ENCODE data around the gene SNRNP70. TPM values are rescaled to one million over a fixed set of nuclear protein-coding genes. Genes with fewer than 3 reads are reported as not detected.

The SNRNP70 gene
- total and polyA plus RNA-seq, 4 donors = 125 to 463 (median 293) TPM

DNA sequence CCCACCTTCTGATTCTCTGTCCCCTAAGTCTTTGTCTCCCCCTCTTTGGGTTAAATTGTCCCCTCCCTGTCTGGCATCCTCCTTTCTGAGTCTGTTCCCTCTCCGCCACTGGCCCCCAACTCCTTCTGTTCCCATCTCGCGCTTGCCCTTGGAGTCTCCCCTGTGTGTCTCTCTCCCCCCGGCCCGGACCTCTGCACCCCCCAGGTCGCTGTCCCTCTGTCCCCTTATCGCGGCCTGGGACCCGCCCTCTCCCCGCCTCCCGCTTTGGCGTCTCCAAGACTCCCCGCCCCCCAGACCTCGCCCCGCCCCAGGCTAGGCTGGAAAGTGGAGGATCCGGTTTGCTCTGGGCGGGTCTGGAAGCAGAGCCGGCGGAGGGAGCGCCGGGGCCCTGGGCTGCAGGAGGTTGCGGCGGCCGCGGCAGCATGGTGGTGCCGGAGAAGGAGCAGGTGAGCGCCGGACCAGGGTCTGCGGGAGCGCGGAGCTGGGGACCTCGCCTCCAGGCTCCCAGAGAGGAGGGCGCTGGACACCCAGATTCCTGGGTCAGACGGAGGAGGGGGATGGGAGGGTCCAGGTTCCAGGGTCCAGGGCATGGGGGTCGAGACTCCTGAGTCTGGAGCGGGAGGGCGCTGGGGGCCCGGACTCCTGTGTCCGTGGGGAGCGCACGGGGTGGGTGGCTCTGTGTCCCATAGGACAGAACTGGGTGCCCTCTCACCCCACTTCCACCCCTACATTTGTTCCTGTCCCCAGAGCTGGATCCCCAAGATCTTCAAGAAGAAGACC, 72.4 kb downstream of the SNRNP70 start, which contains the start of gene TRPM4:
TRPM4 (plus strand) TSS at position 348 of the 780 bp plus-strand sequence; CDS start at position 423, 75 bp downstream.
- no peaks in the 10 kb centered on the region for H3K27me3 ChIP-seq (ENCODE audit: control insufficient read depth, insufficient read depth, low read length)
- peaks cover 39% of the 10 kb centered on the region for H3K4me1 ChIP-seq (ENCODE audit: control insufficient read depth, insufficient read depth, low read length)
- peaks cover 4% of the 10 kb centered on the region for H3K36me3 ChIP-seq (ENCODE audit: control insufficient read depth, insufficient read depth, low read length)
- WGBS (ENCODE audit: insufficient coverage) = under 1% methylated on average over 35 of the region's 41 CpGs
- peak within 1 kb of the TSS; percentile 82 for H3K4me3 ChIP-seq (ENCODE audit: low read depth, low read length)
- no peaks in the 10 kb centered on the region for H3K9me3 ChIP-seq (ENCODE audit: control insufficient read depth, insufficient read depth, low read length)
- peak within 1 kb of the TSS; percentile 57 for H3K27ac ChIP-seq (ENCODE audit: low read depth, low read length)
- DNase-seq (ENCODE audit: low read depth in 4 of 6, low spot score in 6 of 6) = peak in 4 of 6 donors; percentile 49 to 93 (median 76)

Small RNAs within 50 kb of the gene (small RNA-seq; reads per million reads assigned to genes)
- not detected for gene RN7SL708P (ENCODE audit: low replicate concordance)

Other genes with a start within 250 kb of the SNRNP70 start
- gene HSD17B14, start 249.0 kb upstream of the SNRNP70 start, total RNA-seq = 10 to 100 TPM in 1 of 2 donors, 1 to 10 TPM in 1; 6.9 to 25.5 TPM
- 10 to 100 TPM; 15.7 to 19.4 TPM for gene HSD17B14, start 249.0 kb upstream of the SNRNP70 start, polyA plus RNA-seq (ENCODE audit: insufficient read length in 2 of 2)
- 10 to 100 TPM; 11.6 to 32.3 TPM for gene PLEKHA4, start 216.8 kb upstream of the SNRNP70 start, total RNA-seq
- gene PLEKHA4, start 216.8 kb upstream of the SNRNP70 start, polyA plus RNA-seq (ENCODE audit: insufficient read length in 2 of 2) = 10 to 100 TPM; 17.3 to 43.0 TPM
- 10 to 100 TPM; 30.6 to 42.5 TPM for gene PPP1R15A, start 213.0 kb upstream of the SNRNP70 start, total RNA-seq
- 10 to 100 TPM; 26.6 to 33.4 TPM for gene PPP1R15A, start 213.0 kb upstream of the SNRNP70 start, polyA plus RNA-seq (ENCODE audit: insufficient read length in 2 of 2)
- gene TULP2, start 186.7 kb upstream of the SNRNP70 start, total RNA-seq = under 1 TPM; 0.20 to 0.50 TPM
- 1 to 10 TPM in 1 of 2 donors, under 1 TPM in 1; 0.84 to 1.4 TPM for gene TULP2, start 186.7 kb upstream of the SNRNP70 start, polyA plus RNA-seq (ENCODE audit: insufficient read length in 2 of 2)
- 100 to 1,000 TPM in 1 of 2 donors, 10 to 100 TPM in 1; 94.4 to 149 TPM for gene NUCB1, start 185.1 kb upstream of the SNRNP70 start, total RNA-seq
- gene NUCB1, start 185.1 kb upstream of the SNRNP70 start, polyA plus RNA-seq (ENCODE audit: insufficient read length in 2 of 2) = 100 to 1,000 TPM; 166 to 213 TPM
- 1 to 10 TPM in 1 of 2 donors, under 1 TPM in 1; 0.59 to 1.4 TPM for gene DHDH, start 151.8 kb upstream of the SNRNP70 start, total RNA-seq
- gene DHDH, start 151.8 kb upstream of the SNRNP70 start, polyA plus RNA-seq (ENCODE audit: insufficient read length in 2 of 2) = 1 to 10 TPM; 2.7 to 4.6 TPM
- 10 to 100 TPM; 23.5 to 40.4 TPM for gene BAX, start 130.6 kb upstream of the SNRNP70 start, total RNA-seq
- gene BAX, start 130.6 kb upstream of the SNRNP70 start, polyA plus RNA-seq (ENCODE audit: insufficient read length in 2 of 2) = 10 to 100 TPM; 86.0 to 91.3 TPM
- 1,000 to 10,000 TPM in 1 of 2 donors, 100 to 1,000 TPM in 1; 830 to 1,568 TPM for gene FTL, start 120.1 kb upstream of the SNRNP70 start, total RNA-seq
- 1,000 to 10,000 TPM; 1,197 to 1,255 TPM for gene FTL, start 120.1 kb upstream of the SNRNP70 start, polyA plus RNA-seq (ENCODE audit: insufficient read length in 2 of 2)
- gene GYS1, start 92.1 kb upstream of the SNRNP70 start, total RNA-seq = 10 to 100 TPM; 22.0 to 30.9 TPM
- gene GYS1, start 92.1 kb upstream of the SNRNP70 start, polyA plus RNA-seq (ENCODE audit: insufficient read length in 2 of 2) = 10 to 100 TPM; 35.4 to 47.5 TPM
- 100 to 1,000 TPM in 1 of 2 donors, 10 to 100 TPM in 1; 80.4 to 101 TPM for gene RUVBL2, start 91.6 kb upstream of the SNRNP70 start, total RNA-seq
- gene RUVBL2, start 91.6 kb upstream of the SNRNP70 start, polyA plus RNA-seq (ENCODE audit: insufficient read length in 2 of 2) = 100 to 1,000 TPM; 106 to 109 TPM
- gene LHB, start 68.4 kb upstream of the SNRNP70 start, total RNA-seq = not detected
- under 1 TPM in 1 of 2 donors, not detected in 1; 0.32 TPM for gene LHB, start 68.4 kb upstream of the SNRNP70 start, polyA plus RNA-seq (ENCODE audit: insufficient read length in 2 of 2)
- under 1 TPM in 1 of 2 donors, not detected in 1; 0.72 TPM for gene CGB3, start 61.1 kb upstream of the SNRNP70 start, total RNA-seq
- gene CGB3, start 61.1 kb upstream of the SNRNP70 start, polyA plus RNA-seq (ENCODE audit: insufficient read length in 2 of 2) = under 1 TPM in 1 of 2 donors, not detected in 1; 0.73 TPM
- not detected for gene CGB2, start 53.6 kb upstream of the SNRNP70 start, total RNA-seq
- gene CGB2, start 53.6 kb upstream of the SNRNP70 start, polyA plus RNA-seq (ENCODE audit: insufficient read length in 2 of 2) = not detected
- not detected for gene CGB1, start 48.6 kb upstream of the SNRNP70 start, total RNA-seq
- not detected for gene CGB1, start 48.6 kb upstream of the SNRNP70 start, polyA plus RNA-seq (ENCODE audit: insufficient read length in 2 of 2)
- 1 to 10 TPM in 1 of 2 donors, not detected in 1; 1.4 TPM for gene CGB5, start 41.6 kb upstream of the SNRNP70 start, total RNA-seq
- gene CGB5, start 41.6 kb upstream of the SNRNP70 start, polyA plus RNA-seq (ENCODE audit: insufficient read length in 2 of 2) = not detected
- under 1 TPM in 1 of 2 donors, not detected in 1; 0.72 TPM for gene CGB8, start 36.3 kb upstream of the SNRNP70 start, total RNA-seq
- not detected for gene CGB8, start 36.3 kb upstream of the SNRNP70 start, polyA plus RNA-seq (ENCODE audit: insufficient read length in 2 of 2)
- under 1 TPM in 1 of 2 donors, not detected in 1; 0.17 TPM for gene CGB7, start 27.7 kb upstream of the SNRNP70 start, total RNA-seq
- gene CGB7, start 27.7 kb upstream of the SNRNP70 start, polyA plus RNA-seq (ENCODE audit: insufficient read length in 2 of 2) = under 1 TPM; 0.16 to 0.29 TPM
- under 1 TPM in 1 of 2 donors, not detected in 1; 0.83 TPM for gene NTF4, start 20.6 kb upstream of the SNRNP70 start, total RNA-seq
- gene NTF4, start 20.6 kb upstream of the SNRNP70 start, polyA plus RNA-seq (ENCODE audit: insufficient read length in 2 of 2) = not detected
- not detected for gene KCNA7, start 12.8 kb upstream of the SNRNP70 start, total RNA-seq
- under 1 TPM in 1 of 2 donors, not detected in 1; 0.08 TPM for gene KCNA7, start 12.8 kb upstream of the SNRNP70 start, polyA plus RNA-seq (ENCODE audit: insufficient read length in 2 of 2)
- 10 to 100 TPM; 20.7 to 23.5 TPM for gene LIN7B, start 28.9 kb downstream of the SNRNP70 start, total RNA-seq
- gene LIN7B, start 28.9 kb downstream of the SNRNP70 start, polyA plus RNA-seq (ENCODE audit: insufficient read length in 2 of 2) = 10 to 100 TPM; 56.8 to 62.7 TPM
- 1 to 10 TPM in 1 of 2 donors, under 1 TPM in 1; 0.40 to 3.1 TPM for gene C19orf73, start 33.7 kb downstream of the SNRNP70 start, total RNA-seq
- gene C19orf73, start 33.7 kb downstream of the SNRNP70 start, polyA plus RNA-seq (ENCODE audit: insufficient read length in 2 of 2) = 1 to 10 TPM; 2.3 to 3.1 TPM
- 10 to 100 TPM; 21.1 to 29.0 TPM for gene PPFIA3, start 34.1 kb downstream of the SNRNP70 start, total RNA-seq
- 10 to 100 TPM; 83.1 to 92.2 TPM for gene PPFIA3, start 34.1 kb downstream of the SNRNP70 start, polyA plus RNA-seq (ENCODE audit: insufficient read length in 2 of 2)
- gene HRC, start 69.9 kb downstream of the SNRNP70 start, total RNA-seq = 10 to 100 TPM in 1 of 2 donors, 1 to 10 TPM in 1; 1.5 to 10.5 TPM
- 1 to 10 TPM; 2.7 to 2.8 TPM for gene HRC, start 69.9 kb downstream of the SNRNP70 start, polyA plus RNA-seq (ENCODE audit: insufficient read length in 2 of 2)
- 10 to 100 TPM in 1 of 2 donors, 1 to 10 TPM in 1; 9.2 to 11.7 TPM for gene TRPM4, start 72.3 kb downstream of the SNRNP70 start, total RNA-seq
- gene TRPM4, start 72.3 kb downstream of the SNRNP70 start, polyA plus RNA-seq (ENCODE audit: insufficient read length in 2 of 2) = 10 to 100 TPM; 18.5 to 30.7 TPM
- gene SLC6A16, start 239.7 kb downstream of the SNRNP70 start, total RNA-seq = 1 to 10 TPM in 1 of 2 donors, under 1 TPM in 1; 0.59 to 1.2 TPM
- gene SLC6A16, start 239.7 kb downstream of the SNRNP70 start, polyA plus RNA-seq (ENCODE audit: insufficient read length in 2 of 2) = 1 to 10 TPM; 2.8 to 3.8 TPM
- 10 to 100 TPM in 1 of 2 donors, 1 to 10 TPM in 1; 2.9 to 10.5 TPM for gene CD37, start 250.0 kb downstream of the SNRNP70 start, total RNA-seq
- 10 to 100 TPM; 16.6 to 18.0 TPM for gene CD37, start 250.0 kb downstream of the SNRNP70 start, polyA plus RNA-seq (ENCODE audit: insufficient read length in 2 of 2)